GM19324 (cell line): Measurements from ENCODE around the gene KRTAP12-4.
"Not testable (repeated sequence)": the region's sequence is repeated elsewhere in the genome, so short reads cannot be mapped to it uniquely, and the experiment has no call there.

Experiments used
- ATAC-seq: cut with Tn5 transposase; IDR thresholded peaks from one replicate; pipeline ENCODE4 v1.9.1; 2021; ENCODE audit warnings: mild to moderate bottlenecking, moderate library complexity; ENCODE audit not compliant: unreplicated experiment, low FRiP score

The KRTAP12-4 gene

GRCh38 chr21:44654576-44655175 is at the start of gene KRTAP12-4:
Gene KRTAP12-4, minus strand, starts transcription at chr21:44654659. Its CDS starts 45 bp downstream, at chr21:44654614.
- ATAC-seq, result no peak

- ATAC-seq, result no peak
These were observed 49.5 kb upstream of the KRTAP12-4 start for GRCh38 chr21:44703731-44704635.

- ATAC-seq, result no peak
These were observed 48.7 kb upstream of the KRTAP12-4 start for GRCh38 chr21:44702973-44703730.

- no peak for ATAC-seq
These were observed 47.9 kb upstream of the KRTAP12-4 start for GRCh38 chr21:44702111-44702972.

GRCh38 chr21:44701541-44701940 is 47.1 kb upstream of the KRTAP12-4 start:
- ATAC-seq, result no peak

GRCh38 chr21:44701023-44701400 is 46.6 kb upstream of the KRTAP12-4 start:
- ATAC-seq, result no peak

GRCh38 chr21:44700101-44701022 is 45.9 kb upstream of the KRTAP12-4 start:
- ATAC-seq, result no peak

GRCh38 chr21:44699502-44700001 is 45.1 kb upstream of the KRTAP12-4 start:
- ATAC-seq, result no peak

GRCh38 chr21:44697811-44698734 is 43.6 kb upstream of the KRTAP12-4 start:
- ATAC-seq, result no peak

- ATAC-seq, result not testable (repeated sequence)
These were observed 42.8 kb upstream of the KRTAP12-4 start, which contains the start of gene KRTAP10-12 for GRCh38 chr21:44697172-44697810. Gene KRTAP10-12, plus strand, starts transcription at chr21:44697172. Its CDS starts 30 bp downstream, at chr21:44697202.

GRCh38 chr21:44696572-44696971 is 42.1 kb upstream of the KRTAP12-4 start:
- no peak for ATAC-seq

GRCh38 chr21:44695641-44696040 is 41.2 kb upstream of the KRTAP12-4 start:
- no peak for ATAC-seq

- no peak for ATAC-seq
These were observed 40.7 kb upstream of the KRTAP12-4 start for GRCh38 chr21:44695184-44695583.

- no peak for ATAC-seq
These were observed 40.3 kb upstream of the KRTAP12-4 start for GRCh38 chr21:44694776-44695175.

- ATAC-seq, result no peak
These were observed 38.5 kb upstream of the KRTAP12-4 start for GRCh38 chr21:44692798-44693512.

- ATAC-seq, result no peak
These were observed 37.2 kb upstream of the KRTAP12-4 start for GRCh38 chr21:44691686-44692085.

- not testable (repeated sequence) for ATAC-seq
These were observed 35.3 kb upstream of the KRTAP12-4 start for GRCh38 chr21:44689740-44690139.
